ENCODE results near the gene SLC41A2. TPM values are rescaled to one million over a fixed set of nuclear protein-coding genes. Genes with fewer than 3 reads are reported as not detected.

Gene SLC41A2
- total and polyA plus RNA-seq, 4 experiments from 2014 or later = 0.07 to 3.7 (median 2.0) TPM

GRCh38 chr12:104930388-104931326, 27.4 kb downstream of the SLC41A2 start:
- Histone ChIP-seq H3K9me3 (ENCODE audit: control insufficient read depth in 1 of 2, low read length in 2 of 2) (no peaks in the 10 kb centered on the region), H3K4me1 (ENCODE audit: insufficient read depth, low read length) (no peaks in the 10 kb centered on the region), H3K4me3 (ENCODE audit: low read length in 2 of 2) (no peak overlapping the region), H3K27ac (ENCODE audit: low read depth, low read length) (no peak overlapping the region), H3K36me3 (ENCODE audit: insufficient read depth, low read length) (no peaks in the 10 kb centered on the region), H3K27me3 (ENCODE audit: insufficient read depth, low read length) (no peaks in the 10 kb centered on the region)
- H3K4me1 Mint-ChIP-seq = peaks cover 0 to 6% (median 0%) of the 10 kb centered on the region in 4 donors
- intact Hi-C loops (cut with micrococcal nuclease) = no loop called here
- no peaks in the 10 kb centered on the region for H3K9me3 Mint-ChIP-seq
- POLR2A ChIA-PET (ENCODE audit: partially characterized antibody) = no interaction called here
- H3K4me3 Mint-ChIP-seq = no peak overlapping the region
- no peaks in the 10 kb centered on the region for H3K27me3 Mint-ChIP-seq
- no peak for DNase-seq
- no peak overlapping the region for H3K27ac Mint-ChIP-seq
- CTCF ChIA-PET (ENCODE audit: partially characterized antibody) = interaction anchor here (1.3 kb wide), 1 partner anchor 549 kb away, joined by 3 read pairs; no protein-coding TSS in a partner anchor
- no peaks in the 10 kb centered on the region for H3K36me3 Mint-ChIP-seq

- Histone ChIP-seq H3K4me1 (ENCODE audit: insufficient read depth, low read length) (no peaks in the 10 kb centered on the region), H3K36me3 (ENCODE audit: insufficient read depth, low read length) (no peaks in the 10 kb centered on the region), H3K27me3 (ENCODE audit: insufficient read depth, low read length) (no peaks in the 10 kb centered on the region), H3K27ac (ENCODE audit: low read depth, low read length) (no peak overlapping the region), H3K4me3 (ENCODE audit: low read length in 2 of 2) (no peak overlapping the region), H3K9me3 (ENCODE audit: control insufficient read depth in 1 of 2, low read length in 2 of 2) (no peaks in the 10 kb centered on the region)
- CTCF ChIA-PET (ENCODE audit: partially characterized antibody) = interaction anchor here (1.3 kb wide), 1 partner anchor 548 kb away, joined by 3 read pairs; no protein-coding TSS in a partner anchor
- intact Hi-C loops (cut with micrococcal nuclease) = no loop called here
- no peaks in the 10 kb centered on the region for H3K27me3 Mint-ChIP-seq
- no peaks in the 10 kb centered on the region for H3K9me3 Mint-ChIP-seq
- DNase-seq = no peak
- POLR2A ChIA-PET (ENCODE audit: partially characterized antibody) = no interaction called here
- H3K27ac Mint-ChIP-seq = no peak overlapping the region
- no peak overlapping the region for H3K4me3 Mint-ChIP-seq
- peaks cover 0 to 6% (median 0%) of the 10 kb centered on the region in 4 donors for H3K4me1 Mint-ChIP-seq
- no peaks in the 10 kb centered on the region for H3K36me3 Mint-ChIP-seq
These were observed 28.1 kb downstream of the SLC41A2 start for GRCh38 chr12:104929977-104930376.

DNA sequence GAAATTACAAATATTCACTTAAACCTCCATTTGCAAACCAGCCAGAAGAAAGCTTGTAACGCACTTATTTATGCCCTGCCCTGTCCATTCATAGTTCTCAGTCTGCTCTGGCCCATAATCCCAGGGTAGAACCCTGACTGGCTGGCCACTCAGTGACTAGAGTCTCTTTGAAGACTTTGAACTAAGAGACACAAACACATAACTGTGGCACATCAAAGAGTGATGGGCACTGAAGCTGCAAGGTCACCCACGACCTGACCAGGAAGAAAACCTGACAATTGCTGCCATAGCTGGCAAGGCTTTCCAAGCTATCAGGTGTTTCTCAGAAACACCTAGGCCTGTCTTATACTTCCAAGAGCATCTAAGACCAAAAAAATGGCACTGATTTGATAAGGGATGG, 28.7 kb downstream of the SLC41A2 start:
- H3K36me3 Mint-ChIP-seq = no peaks in the 10 kb centered on the region
- peaks cover 0 to 6% (median 0%) of the 10 kb centered on the region in 4 donors for H3K4me1 Mint-ChIP-seq
- H3K4me3 Mint-ChIP-seq = no peak overlapping the region
- ChIA-PET POLR2A (ENCODE audit: partially characterized antibody) (no interaction called here), CTCF (ENCODE audit: partially characterized antibody) (no interaction called here)
- Histone ChIP-seq H3K4me3 (ENCODE audit: low read length in 2 of 2) (no peak overlapping the region), H3K27ac (ENCODE audit: low read depth, low read length) (no peak overlapping the region), H3K36me3 (ENCODE audit: insufficient read depth, low read length) (no peaks in the 10 kb centered on the region), H3K27me3 (ENCODE audit: insufficient read depth, low read length) (no peaks in the 10 kb centered on the region), H3K9me3 (ENCODE audit: control insufficient read depth in 1 of 2, low read length in 2 of 2) (no peaks in the 10 kb centered on the region), H3K4me1 (ENCODE audit: insufficient read depth, low read length) (no peaks in the 10 kb centered on the region)
- H3K27ac Mint-ChIP-seq = no peak overlapping the region
- no peaks in the 10 kb centered on the region for H3K27me3 Mint-ChIP-seq
- DNase-seq = no peak
- intact Hi-C loops (cut with micrococcal nuclease) = no loop called here
- H3K9me3 Mint-ChIP-seq = no peaks in the 10 kb centered on the region

- Mint-ChIP-seq H3K36me3 (no peaks in the 10 kb centered on the region), H3K27ac (no peak overlapping the region), H3K4me1 (peaks cover 0 to 6% (median 0%) of the 10 kb centered on the region in 4 donors), H3K27me3 (no peaks in the 10 kb centered on the region), H3K9me3 (no peaks in the 10 kb centered on the region), H3K4me3 (no peak overlapping the region)
- intact Hi-C loops (cut with micrococcal nuclease) = no loop called here
- no peaks in the 10 kb centered on the region for H3K36me3 ChIP-seq (ENCODE audit: insufficient read depth, low read length)
- POLR2A ChIA-PET (ENCODE audit: partially characterized antibody) = no interaction called here
- H3K4me3 ChIP-seq (ENCODE audit: low read length in 2 of 2) = no peak overlapping the region
- CTCF ChIA-PET (ENCODE audit: partially characterized antibody) = no interaction called here
- no peaks in the 10 kb centered on the region for H3K9me3 ChIP-seq (ENCODE audit: control insufficient read depth in 1 of 2, low read length in 2 of 2)
- no peaks in the 10 kb centered on the region for H3K27me3 ChIP-seq (ENCODE audit: insufficient read depth, low read length)
- DNase-seq = no peak
- H3K27ac ChIP-seq (ENCODE audit: low read depth, low read length) = no peak overlapping the region
- H3K4me1 ChIP-seq (ENCODE audit: insufficient read depth, low read length) = no peaks in the 10 kb centered on the region
These were observed 29.9 kb downstream of the SLC41A2 start for GRCh38 chr12:104928036-104928745.

- H3K4me1 Mint-ChIP-seq = peaks cover 0 to 4% (median 0%) of the 10 kb centered on the region in 4 donors
- H3K27me3 Mint-ChIP-seq = no peaks in the 10 kb centered on the region
- peaks cover 0 to 20% (median 11%) of the 10 kb centered on the region in 8 donors for H3K9me3 Mint-ChIP-seq
- H3K4me3 Mint-ChIP-seq = no peak overlapping the region
- POLR2A ChIA-PET (ENCODE audit: partially characterized antibody) = no interaction called here
- H3K4me3 ChIP-seq (ENCODE audit: low read length in 2 of 2) = no peak overlapping the region
- H3K27ac ChIP-seq (ENCODE audit: low read depth, low read length) = no peak overlapping the region
- no peak overlapping the region for H3K27ac Mint-ChIP-seq
- CTCF ChIA-PET (ENCODE audit: partially characterized antibody) = no interaction called here
- no peaks in the 10 kb centered on the region for H3K27me3 ChIP-seq (ENCODE audit: insufficient read depth, low read length)
- H3K4me1 ChIP-seq (ENCODE audit: insufficient read depth, low read length) = no peaks in the 10 kb centered on the region
- peaks cover 5 to 7% of the 10 kb centered on the region in 2 donors for H3K36me3 Mint-ChIP-seq
- DNase-seq = no peak
- H3K36me3 ChIP-seq (ENCODE audit: insufficient read depth, low read length) = no peaks in the 10 kb centered on the region
- no peaks in the 10 kb centered on the region for H3K9me3 ChIP-seq (ENCODE audit: control insufficient read depth in 1 of 2, low read length in 2 of 2)
- intact Hi-C loops (cut with micrococcal nuclease) = no loop called here
These were observed 32.6 kb downstream of the SLC41A2 start for GRCh38 chr12:104925501-104925900.

- Histone ChIP-seq H3K4me1 (ENCODE audit: insufficient read depth, low read length) (no peaks in the 10 kb centered on the region), H3K9me3 (ENCODE audit: control insufficient read depth in 1 of 2, low read length in 2 of 2) (no peaks in the 10 kb centered on the region), H3K27me3 (ENCODE audit: insufficient read depth, low read length) (no peaks in the 10 kb centered on the region), H3K27ac (ENCODE audit: low read depth, low read length) (no peak overlapping the region), H3K4me3 (ENCODE audit: low read length in 2 of 2) (no peak overlapping the region), H3K36me3 (ENCODE audit: insufficient read depth, low read length) (no peaks in the 10 kb centered on the region)
- H3K27me3 Mint-ChIP-seq = no peaks in the 10 kb centered on the region
- H3K4me3 Mint-ChIP-seq = no peak overlapping the region
- H3K27ac Mint-ChIP-seq = no peak overlapping the region
- peaks cover 0 to 29% (median 15%) of the 10 kb centered on the region in 8 donors for H3K9me3 Mint-ChIP-seq
- intact Hi-C loops (cut with micrococcal nuclease) = no loop called here
- peaks cover 5 to 7% of the 10 kb centered on the region in 2 donors for H3K36me3 Mint-ChIP-seq
- no peaks in the 10 kb centered on the region for H3K4me1 Mint-ChIP-seq
- DNase-seq = no peak
- ChIA-PET POLR2A (ENCODE audit: partially characterized antibody) (no interaction called here), CTCF (ENCODE audit: partially characterized antibody) (interaction anchor here (1.7 kb wide), 1 partner anchor 16 kb away, joined by 4 read pairs; no protein-coding TSS in a partner anchor)
These were observed 36.8 kb downstream of the SLC41A2 start for GRCh38 chr12:104921340-104921739.

DNA sequence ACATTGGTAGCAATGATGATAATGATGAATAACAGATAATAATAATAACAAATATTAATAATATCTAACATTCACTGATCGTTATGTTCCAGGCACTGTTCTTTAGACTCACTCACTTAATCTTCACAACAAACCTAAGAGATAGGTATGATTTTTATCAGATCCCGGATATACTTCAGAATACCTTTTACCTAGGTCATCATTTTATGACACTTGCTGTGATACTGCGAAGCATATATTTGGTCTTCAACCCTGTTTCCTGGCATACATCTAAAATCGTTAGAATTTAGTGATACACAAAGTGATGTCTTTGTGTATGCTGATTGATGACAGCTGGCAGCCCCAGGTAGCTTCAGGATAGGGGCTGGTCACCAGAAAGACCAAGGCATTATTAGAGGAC, 46.1 kb downstream of the SLC41A2 start:
- Histone ChIP-seq H3K4me1 (ENCODE audit: insufficient read depth, low read length) (no peaks in the 10 kb centered on the region), H3K27ac (ENCODE audit: low read depth, low read length) (no peak overlapping the region), H3K4me3 (ENCODE audit: low read length in 2 of 2) (no peak overlapping the region), H3K9me3 (ENCODE audit: control insufficient read depth in 1 of 2, low read length in 2 of 2) (no peaks in the 10 kb centered on the region), H3K36me3 (ENCODE audit: insufficient read depth, low read length) (no peaks in the 10 kb centered on the region), H3K27me3 (ENCODE audit: insufficient read depth, low read length) (no peaks in the 10 kb centered on the region)
- Mint-ChIP-seq H3K27me3 (no peaks in the 10 kb centered on the region), H3K4me3 (no peak overlapping the region), H3K27ac (no peak overlapping the region), H3K36me3 (no peaks in the 10 kb centered on the region), H3K4me1 (no peaks in the 10 kb centered on the region), H3K9me3 (no peaks in the 10 kb centered on the region)
- no peak for DNase-seq
- POLR2A ChIA-PET (ENCODE audit: partially characterized antibody) = no interaction called here
- intact Hi-C loops (cut with micrococcal nuclease) = no loop called here
- CTCF ChIA-PET (ENCODE audit: partially characterized antibody) = no interaction called here

Data from CD4-positive, alpha-beta memory T cell (primary cell).